ENCODE results near the gene RET.
A peak's percentile ranks its signal among the peaks of the same experiment; 100 is the strongest.
"Not testable (repeated sequence)": the region's sequence is repeated elsewhere in the genome, so short reads cannot be mapped to it uniquely, and the experiment has no call there.

Gene RET

GRCh38 chr10:43079856-43080255, 3.0 kb downstream of the RET start:
- DNase-seq: no peak

GRCh38 chr10:43082087-43082486, 5.2 kb downstream of the RET start:
- DNase-seq: no peak

GRCh38 chr10:43082746-43083145, 5.9 kb downstream of the RET start:
- DNase-seq: no peak

DNA sequence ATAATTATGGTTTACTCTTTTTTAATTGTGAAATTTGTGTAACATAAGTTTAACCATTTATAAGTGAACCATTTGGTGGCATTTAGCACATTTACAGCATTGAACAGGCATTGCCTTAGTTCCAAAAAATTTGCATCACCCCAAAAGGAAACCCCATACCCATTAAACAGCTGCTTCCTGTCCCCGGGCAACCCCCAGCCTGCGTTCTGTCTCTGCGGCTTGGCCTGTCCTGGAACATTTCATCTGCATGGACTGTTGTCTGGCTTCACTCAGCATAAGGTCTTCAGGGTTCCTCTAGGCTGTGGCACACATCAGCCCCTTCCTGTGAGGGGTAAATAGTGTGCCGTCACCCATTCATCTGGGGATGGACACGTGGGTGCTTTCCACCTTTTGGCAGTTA, 6.9 kb downstream of the RET start:
- DNase-seq: no peak

DNA sequence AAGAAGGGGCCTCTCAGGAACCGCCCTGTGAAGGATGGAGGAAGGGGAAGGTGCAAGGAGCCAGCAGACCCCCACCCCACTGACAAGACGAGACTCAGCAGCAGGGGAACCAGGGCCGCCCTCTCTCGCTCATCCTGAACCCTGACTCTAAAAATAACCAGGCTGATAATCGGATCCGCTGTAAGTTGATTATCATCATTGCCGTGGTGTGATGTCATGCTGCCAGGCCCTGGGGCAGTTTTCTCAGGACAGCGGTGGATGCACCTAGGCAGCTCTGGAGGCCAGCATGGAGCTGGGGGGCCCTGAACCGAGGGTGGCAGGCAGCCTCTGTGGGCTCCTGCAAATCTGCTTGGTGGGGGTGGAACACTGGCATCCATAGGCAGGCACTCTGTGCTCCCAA, 7.9 kb downstream of the RET start:
- DNase-seq: no peak

DNA sequence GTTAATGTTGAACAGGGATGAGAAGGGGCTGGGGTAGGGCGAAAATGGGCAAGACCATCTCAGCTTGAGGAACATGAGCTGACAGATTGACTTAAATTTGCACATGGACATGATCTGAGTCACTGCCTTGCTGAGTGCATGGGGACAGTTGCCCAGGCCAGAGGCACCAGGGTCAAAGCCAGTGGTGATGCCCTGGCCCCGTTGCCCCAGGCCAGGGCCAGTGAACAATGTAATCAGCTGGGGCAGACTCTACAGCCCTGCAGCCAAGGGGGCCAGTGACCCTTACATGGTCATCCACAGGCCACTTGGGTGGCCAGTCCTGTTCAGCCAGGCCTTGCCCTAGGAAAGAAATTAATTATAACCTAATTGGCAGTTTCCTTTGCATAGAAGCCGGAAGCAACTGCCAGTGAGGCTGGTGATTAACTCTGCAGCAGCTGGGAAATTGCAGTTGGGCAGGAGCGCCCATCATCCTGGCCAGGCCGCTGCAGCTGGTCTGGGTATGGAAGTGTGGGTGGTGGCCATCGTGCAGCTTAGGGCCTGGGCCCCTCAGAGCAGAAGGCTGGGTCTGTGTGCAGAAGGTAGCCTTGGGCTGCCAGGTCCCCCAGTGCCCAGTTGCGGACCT, 9.6 kb downstream of the RET start:
- DNase-seq: no peak

GRCh38 chr10:43089519-43089918, 12.7 kb downstream of the RET start:
- no peak for DNase-seq

GRCh38 chr10:43090188-43090587, 13.3 kb downstream of the RET start:
- no peak for DNase-seq

DNA sequence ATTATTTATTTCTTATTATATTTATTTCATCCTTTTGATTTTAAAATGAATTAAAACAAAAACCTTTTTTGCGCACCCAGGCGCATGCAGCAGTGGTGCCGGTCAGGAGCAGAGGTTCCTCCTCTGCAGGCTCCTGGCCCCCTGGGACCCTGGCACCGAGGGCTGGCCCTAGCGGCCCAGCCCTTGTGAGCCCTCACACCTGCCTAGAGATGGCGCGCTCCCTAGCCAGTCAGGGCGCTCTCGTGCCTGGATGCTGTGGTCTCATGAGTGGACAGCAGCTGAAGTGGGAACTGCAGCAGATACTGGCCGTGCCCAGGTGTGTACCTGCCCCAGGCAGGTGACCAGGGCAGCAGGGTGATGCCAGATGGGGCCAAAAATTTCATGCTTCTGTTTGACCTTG, 13.8 kb downstream of the RET start:
- no peak for DNase-seq

GRCh38 chr10:43091846-43092245, 15.0 kb downstream of the RET start:
- DNase-seq: no peak

DNA sequence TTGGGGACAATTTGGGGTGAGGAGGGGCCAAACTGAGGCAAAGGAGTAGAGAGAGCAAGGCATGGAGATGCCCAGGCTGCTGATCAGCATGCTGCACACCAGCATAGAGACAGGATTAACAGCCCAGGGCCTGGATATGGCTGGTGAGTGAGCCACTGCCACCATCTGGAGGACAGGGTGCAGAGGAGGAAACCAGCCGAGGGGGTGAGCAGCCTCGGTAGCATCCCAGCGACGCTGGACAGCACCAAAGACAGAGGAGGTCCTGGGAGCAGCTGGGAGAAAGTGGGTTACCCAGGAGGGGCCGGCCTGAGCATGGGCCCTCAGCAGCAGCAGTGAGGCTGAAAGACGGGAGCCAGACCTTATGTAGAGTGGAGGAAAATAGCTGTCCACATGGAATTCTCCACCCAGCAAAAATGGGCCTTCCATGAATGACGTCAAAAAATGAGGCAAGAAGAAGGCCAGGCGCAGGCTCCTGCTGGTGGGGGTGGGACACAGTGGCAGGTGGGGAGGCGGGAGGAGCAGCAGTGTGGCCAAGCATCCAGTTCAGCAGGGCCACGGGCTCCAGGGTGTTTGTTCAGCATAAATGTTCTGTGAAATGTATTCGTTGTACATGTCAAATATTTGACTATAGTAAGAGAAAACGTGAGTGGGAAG, 16.7 kb downstream of the RET start:
- DNase-seq: no peak

GRCh38 chr10:43094085-43094484, 17.2 kb downstream of the RET start:
- DNase-seq: no peak

- not testable (repeated sequence) for DNase-seq
Measured at GRCh38 chr10:43099339-43099738, 22.5 kb downstream of the RET start.

GRCh38 chr10:43099928-43100327, 23.1 kb downstream of the RET start:
- no peak for DNase-seq

DNA sequence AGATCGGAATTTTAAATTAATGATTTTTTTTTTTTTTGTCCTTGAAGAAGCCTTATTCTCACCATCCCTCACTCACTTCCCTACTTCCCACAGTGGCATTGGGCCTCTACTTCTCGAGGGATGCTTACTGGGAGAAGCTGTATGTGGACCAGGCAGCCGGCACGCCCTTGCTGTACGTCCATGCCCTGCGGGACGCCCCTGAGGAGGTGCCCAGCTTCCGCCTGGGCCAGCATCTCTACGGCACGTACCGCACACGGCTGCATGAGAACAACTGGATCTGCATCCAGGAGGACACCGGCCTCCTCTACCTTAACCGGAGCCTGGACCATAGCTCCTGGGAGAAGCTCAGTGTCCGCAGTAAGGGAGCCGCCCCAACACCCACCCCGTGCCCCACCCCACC, 23.5 kb downstream of the RET start:
- DNase-seq: no peak

DNA sequence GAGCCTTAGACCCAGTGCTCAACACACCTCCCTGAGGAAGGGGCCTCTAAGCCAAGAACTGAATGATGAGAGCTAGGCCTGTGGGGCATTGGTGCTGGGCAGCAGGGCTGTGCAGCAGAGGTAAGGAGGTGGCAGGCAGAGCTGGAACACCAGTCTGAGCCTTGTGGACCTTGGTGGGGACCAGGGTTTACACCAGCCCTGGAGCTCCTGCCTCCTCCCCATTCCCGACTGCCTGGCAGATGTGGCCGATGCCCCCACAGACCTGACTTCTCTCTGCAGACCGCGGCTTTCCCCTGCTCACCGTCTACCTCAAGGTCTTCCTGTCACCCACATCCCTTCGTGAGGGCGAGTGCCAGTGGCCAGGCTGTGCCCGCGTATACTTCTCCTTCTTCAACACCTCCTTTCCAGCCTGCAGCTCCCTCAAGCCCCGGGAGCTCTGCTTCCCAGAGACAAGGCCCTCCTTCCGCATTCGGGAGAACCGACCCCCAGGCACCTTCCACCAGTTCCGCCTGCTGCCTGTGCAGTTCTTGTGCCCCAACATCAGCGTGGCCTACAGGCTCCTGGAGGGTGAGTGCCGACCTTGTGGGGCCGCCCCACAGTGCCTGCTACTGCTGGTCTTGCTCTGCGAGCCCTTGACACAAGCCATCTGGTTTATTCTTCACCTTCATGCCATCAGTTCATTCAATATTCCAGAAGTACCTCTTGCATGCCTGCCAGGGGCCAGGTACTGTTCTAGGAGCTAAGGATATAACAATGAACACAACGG, 25.4 kb downstream of the RET start:
- DNase-seq: no peak

- peak; percentile 58 for DNase-seq
Measured at GRCh38 chr10:43105102-43105955, 28.5 kb downstream of the RET start.

- DNase-seq: no peak
Measured at GRCh38 chr10:43105956-43106229, 29.0 kb downstream of the RET start.

DNA sequence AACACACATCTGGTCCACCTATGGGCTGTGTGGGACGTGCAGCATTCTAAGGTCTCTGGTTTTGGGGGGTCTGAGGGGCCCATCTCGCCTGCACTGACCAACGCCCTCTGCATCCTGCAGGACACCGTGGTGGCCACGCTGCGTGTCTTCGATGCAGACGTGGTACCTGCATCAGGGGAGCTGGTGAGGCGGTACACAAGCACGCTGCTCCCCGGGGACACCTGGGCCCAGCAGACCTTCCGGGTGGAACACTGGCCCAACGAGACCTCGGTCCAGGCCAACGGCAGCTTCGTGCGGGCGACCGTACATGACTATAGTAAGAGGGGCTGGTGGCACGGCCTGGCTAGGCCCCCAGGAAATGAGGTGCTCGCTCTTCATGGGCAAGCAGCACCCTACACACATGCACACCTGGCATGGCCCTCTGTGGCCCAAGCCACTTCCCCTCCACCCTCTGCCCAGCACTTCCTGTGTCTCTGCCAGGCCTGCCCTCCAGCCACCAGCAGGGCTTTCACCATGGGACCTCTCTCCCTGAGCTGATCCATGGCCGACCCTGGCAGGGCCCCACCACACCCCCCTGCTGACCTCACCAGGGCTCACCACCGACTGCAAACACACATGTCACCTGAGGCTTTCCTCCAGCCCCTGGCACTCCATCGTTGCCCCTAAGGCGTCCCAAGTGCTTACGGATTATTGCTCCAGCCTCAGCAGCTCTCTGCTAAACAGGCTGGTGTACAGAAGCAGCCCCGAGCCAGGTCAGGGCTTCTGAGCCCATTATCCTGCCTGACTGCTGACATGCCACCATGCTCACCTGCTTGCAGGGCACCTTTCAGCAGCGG, 29.6 kb downstream of the RET start:
- DNase-seq: no peak

GRCh38 chr10:43108951-43109350, 32.1 kb downstream of the RET start:
- no peak for DNase-seq

DNA sequence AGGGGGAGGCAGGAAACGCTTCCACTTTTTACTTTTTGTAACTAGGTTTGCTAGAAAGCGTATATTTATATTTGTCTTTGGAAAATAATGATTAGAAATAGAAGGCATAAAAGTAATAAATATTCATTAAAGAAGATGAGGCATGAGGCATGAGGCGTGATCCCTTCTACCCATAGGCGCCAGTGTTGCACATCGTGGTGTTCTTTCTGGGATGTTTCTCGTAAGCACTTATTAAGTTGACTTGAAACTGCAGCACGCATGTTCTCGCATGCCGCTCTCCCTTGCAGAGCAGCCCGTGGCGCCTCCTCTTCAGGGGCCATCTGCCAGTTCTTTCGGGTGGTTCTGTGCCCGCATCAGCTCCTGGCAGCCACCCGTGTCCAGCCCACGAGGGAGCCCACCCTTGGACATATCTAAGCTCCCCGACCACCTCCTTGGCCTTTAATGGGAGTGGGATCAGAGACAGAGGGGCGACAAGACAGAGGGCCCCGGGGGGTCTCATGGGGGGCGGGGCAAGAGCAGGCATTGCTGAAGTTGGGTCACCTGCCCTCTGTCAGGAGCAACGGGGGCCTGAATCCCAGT, 32.9 kb downstream of the RET start:
- DNase-seq: no peak

- no peak for DNase-seq
Measured at GRCh38 chr10:43110338-43111071, 33.6 kb downstream of the RET start.
